SW480 (cell line): ENCODE results near the gene COPS9.

Source experiments
- DNase-seq: peaks from one replicate; pipeline ENCODE4 v3.0.0-alpha.2; 2016; ENCODE audit warnings: low spot score

COPS9 gene

DNA sequence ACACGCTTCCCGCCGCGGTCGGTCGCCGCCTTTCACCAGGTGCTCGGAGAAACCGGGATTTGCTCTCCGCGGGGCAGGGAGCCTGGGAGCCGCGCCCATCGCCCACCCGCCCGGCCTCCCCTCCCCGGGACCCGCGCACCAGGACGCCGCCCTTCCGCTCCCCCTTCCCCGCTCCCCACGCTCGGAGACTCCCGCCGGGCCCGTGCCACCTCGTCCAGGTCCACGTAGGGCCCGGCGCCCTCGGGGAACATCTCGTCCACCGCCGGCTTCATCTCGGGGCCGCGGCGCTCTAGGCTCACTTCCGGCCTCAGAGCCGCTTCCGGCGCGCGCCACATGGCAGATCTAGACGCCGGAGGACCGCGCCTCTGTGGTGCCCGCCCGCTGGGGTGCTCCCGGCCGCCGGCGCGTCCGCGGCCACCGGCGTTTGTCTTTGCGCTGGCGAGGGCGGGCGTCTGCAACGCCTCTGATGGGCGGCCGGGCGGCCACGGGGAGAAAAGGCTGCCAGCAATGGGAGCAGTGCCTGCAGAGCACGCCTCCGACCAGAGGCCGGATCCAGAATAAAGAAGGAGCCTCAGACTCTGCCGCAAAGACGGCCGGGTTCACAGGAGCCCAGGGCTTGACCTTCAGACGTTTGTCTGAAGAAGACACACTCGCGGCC is at the start of gene COPS9:
Gene COPS9, minus strand, starts transcription at position 293 of the 658 bp plus-strand sequence. Its CDS starts 21 bp downstream, at position 272.
- peak; percentile 76 for DNase-seq

DNA sequence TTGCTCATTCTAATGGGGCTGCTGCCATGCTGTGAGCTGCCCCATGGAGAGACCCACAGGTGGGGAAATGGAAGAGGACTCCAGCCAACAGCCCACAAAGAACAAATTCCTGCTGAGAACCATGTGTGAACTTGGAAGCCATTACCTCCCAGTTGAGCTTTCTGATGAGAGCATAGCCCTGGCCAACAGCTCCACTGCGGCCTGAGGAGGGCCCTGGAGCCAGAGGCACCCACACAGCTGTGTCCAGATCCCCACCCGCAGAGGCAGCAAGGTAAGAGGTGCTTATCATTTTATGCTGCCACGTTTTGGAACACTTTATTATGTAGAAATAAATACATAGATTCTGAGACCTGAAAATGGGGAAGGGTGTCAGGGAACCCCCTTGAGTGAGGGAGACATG is 48.6 kb upstream of the COPS9 start:
- DNase-seq = no peak

GRCh38 chr2:240183875-240184590 is 47.9 kb upstream of the COPS9 start:
- no peak for DNase-seq

DNA sequence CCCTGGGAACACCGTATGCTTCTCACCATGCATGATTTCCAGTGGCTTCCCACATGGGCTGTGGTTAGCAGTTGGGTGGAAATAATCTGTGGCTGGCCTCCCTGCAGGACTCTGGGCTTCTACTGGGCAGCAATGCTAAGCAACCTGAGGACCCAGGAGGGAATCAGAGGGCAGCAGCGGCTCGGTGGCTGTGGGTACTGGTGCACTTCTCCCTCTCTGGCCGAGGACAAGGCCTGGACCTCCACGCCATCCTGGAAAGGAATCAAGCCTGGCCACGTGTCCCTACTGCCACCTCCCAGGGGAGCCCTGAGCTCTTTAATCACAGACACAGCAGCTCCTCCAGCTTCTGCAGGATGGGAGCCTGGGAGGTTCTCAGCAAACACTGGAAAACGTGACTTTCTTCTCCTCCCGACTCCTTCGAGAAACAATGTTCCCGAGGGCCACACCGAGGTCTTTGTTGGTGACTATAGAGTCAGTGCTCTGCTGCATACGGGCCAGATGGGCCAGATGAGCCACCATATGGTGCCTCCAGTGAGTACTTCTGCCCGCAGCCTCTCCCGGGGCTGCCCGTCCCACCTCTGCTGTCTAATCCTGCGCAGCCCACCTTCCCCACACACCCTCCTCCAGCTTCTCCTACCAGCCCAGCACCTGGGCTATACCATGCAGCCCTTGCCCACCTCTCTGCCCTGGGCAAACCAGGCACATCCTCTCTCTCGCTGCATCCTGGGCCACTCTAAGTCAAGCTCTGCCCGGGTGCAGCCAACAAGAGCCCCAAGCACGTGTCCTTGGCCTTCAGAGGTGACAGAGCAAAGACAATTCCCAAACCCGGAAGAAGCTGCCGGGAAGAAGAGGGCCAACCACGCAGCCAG is 47.1 kb upstream of the COPS9 start:
- no peak for DNase-seq

DNA sequence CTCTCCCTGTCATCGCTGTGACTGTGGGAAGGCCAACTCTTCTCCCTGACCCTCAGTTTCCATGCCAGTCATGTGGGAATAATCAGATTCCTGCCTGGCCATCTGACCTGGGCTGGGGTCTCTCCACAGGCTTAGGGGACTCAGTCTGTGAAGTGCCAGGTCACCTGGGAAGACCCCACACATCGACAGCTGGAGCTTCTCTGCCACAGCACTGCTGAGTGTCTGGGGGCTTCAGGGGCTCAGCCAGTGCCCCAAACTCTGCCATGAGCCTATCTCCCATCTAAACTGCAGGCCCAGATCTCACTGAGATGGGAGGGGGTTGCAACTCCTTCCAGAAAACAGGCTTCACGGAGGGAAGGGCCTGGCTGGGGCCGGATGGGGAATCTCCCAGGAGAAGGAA is 46.4 kb upstream of the COPS9 start:
- DNase-seq = no peak

- DNase-seq = no peak
Observed at GRCh38 chr2:240182001-240182400, 45.9 kb upstream of the COPS9 start.

GRCh38 chr2:240179941-240180666 is 44.0 kb upstream of the COPS9 start:
- no peak for DNase-seq

GRCh38 chr2:240179186-240179815 is 43.2 kb upstream of the COPS9 start:
- no peak for DNase-seq

DNA sequence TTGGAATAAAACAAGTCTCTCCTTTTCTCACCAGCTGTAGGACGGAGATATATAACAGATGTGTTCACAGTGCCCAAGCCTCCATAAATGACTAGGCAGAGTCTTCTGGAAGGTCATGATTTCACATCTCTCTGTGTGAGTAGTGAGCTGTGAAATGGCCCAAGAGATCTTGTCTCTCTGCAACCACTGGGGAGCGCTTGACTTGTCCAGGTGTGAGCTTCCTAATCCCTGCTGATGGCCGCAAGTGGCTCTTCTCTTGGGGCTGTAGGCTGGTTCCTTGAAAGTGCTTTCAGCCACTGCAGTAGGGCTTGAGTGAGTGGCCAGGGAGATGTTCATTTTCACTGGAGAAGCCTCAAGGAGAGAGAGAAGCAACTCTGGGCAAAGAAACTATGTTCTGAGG is 42.5 kb upstream of the COPS9 start:
- DNase-seq = no peak

GRCh38 chr2:240174496-240174895 is 38.4 kb upstream of the COPS9 start:
- DNase-seq = no peak

DNA sequence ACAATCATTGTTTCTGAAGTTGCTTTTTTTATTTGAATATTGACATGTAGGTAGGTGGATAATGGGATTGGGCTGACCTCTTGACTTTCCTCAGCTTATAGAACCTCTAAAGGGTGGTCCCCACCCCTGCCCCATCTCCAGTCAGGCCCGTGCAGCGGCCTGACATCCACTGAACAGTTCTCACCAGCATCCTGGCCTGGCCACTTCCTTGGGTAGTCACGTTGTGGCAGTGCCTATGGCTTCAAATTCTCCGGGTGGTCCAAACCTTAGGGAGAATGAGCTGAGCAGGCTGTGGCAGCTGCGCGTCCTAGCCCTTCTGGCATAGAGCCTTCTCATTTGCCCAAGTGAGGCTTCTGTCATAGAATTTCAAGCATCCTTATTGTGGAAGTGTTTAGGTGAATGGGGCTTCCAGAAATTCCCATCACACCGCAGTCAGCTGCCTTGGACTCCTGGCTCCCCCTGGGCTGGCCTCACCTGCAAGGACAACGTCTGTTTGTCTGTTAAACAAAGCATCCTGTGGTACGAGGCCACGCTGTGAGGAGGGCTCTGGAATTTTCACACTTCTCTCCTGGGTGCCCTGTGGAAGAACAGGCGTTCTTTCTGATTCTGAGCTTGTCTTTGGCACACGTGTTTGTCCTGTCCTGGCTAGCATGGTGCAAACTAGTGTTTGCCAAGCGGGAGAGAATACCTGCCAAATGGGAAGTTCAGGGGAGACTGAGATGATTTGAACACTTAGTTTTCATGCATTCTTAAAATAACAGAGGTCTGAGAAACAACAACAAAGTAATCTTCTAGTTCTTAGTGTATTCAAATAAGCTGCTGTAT is 36.2 kb upstream of the COPS9 start:
- no peak for DNase-seq

DNA sequence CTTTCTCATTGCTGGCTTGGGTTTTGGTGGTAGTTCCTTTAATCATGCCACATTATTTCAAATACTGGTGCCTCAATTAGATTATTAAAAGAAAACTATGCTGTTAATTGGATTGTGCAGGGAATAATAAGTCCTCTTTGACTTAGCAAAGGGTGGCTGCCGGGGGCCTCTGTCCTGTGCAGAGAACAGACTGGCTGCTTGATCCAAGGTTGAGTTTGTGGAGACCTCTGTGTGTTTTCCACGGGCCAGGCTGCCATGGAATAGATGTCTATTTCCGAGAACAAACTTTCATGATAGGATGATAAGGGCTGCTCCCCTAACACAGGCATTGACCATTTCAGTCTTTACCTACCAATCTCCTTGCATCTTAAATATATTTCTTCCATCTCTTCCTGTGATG is 34.8 kb upstream of the COPS9 start:
- DNase-seq = no peak

DNA sequence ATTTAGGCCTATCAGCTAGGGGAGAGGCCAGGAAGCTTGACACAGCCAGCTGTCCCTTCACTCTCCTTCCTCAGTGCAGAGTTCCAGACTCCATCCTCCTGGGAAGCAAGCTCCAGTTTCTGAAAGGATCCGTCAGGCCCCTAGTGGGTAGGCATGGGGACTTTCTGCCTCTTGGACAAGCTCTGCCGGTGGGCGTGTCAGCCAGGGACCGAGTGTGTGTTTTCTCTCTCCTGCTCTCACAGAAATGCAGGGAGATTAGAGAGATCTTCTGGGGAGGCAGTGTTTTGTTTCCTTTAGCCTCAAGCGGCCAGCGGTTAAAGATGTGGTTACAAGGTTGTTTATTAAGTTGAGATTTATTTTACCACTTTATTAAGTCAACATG is 34.2 kb upstream of the COPS9 start:
- DNase-seq = no peak

- DNase-seq = no peak
Observed at GRCh38 chr2:240169486-240170353, 33.6 kb upstream of the COPS9 start.

DNA sequence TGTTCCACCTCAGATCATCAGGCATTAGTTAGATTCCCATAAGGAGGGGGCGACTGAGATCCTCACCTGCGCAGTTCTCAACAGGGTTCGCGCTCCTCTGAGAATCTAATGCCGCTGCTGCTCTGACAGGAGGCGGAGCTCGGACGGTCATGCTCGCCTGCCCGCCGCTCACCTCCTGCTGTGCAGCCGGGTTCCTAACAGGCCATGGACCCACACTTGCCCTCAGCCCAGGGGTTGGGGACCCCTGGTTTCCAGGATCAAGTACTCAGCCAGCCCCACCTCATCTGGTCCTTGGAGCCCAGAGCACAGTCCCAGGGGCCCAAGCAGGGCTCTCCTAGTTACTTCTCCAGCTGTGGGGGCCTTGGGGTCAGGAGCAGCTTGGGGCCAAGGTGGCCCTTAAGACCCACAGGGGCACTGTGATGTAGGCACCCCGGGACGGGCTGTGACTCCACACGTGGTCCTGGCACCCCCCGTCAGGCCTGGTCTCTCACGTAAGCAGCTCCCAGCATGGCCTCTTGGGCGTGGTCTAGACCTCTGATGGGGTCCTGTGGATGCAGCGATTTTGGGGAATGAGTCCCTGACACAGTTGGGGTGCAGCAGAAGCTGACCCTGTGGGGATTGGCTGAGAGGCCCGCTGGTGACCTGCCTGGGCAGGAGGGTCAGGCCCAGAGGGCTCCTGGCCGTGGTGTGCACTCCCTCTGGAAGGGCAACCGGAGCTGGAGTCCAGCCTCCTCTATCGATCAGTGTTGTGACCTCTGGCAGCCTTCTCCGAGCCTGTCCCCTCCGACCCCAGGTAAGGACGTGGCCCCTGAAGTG is 32.6 kb upstream of the COPS9 start:
- no peak for DNase-seq

DNA sequence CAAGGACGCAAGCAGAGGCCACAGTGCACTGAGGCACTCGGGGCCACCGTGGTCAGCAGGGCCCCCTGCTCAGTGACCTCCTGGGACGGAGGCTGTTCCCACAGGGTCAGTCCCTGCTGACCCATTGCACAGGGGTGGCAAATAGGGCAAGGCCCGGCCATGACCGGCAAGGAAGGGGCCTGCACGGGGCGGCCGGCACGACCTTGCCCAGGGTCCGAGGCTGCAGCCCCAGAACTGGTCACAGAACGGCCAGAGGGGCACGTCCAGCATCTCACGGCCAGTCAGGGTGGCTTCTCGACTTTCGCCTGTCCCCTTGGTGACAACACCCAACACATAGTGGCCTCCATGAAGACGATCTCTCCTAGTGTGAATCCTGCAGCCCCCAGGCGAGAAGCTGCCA is 31.9 kb upstream of the COPS9 start:
- no peak for DNase-seq

DNA sequence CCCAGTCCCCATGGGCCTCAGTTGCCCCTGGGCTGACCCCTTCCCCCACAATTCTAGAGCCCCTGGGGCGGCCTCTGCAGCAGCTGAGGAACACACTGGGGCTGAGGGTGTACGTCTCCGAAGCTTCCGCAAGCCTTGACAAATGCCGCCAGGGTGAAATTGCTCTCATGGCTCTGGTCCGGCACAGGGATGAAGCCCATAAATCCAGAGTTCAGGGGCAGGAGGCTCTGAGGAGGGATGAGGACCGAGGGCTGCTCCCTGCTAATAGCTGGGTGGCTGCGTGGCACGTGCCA is 31.4 kb upstream of the COPS9 start:
- no peak for DNase-seq

DNA sequence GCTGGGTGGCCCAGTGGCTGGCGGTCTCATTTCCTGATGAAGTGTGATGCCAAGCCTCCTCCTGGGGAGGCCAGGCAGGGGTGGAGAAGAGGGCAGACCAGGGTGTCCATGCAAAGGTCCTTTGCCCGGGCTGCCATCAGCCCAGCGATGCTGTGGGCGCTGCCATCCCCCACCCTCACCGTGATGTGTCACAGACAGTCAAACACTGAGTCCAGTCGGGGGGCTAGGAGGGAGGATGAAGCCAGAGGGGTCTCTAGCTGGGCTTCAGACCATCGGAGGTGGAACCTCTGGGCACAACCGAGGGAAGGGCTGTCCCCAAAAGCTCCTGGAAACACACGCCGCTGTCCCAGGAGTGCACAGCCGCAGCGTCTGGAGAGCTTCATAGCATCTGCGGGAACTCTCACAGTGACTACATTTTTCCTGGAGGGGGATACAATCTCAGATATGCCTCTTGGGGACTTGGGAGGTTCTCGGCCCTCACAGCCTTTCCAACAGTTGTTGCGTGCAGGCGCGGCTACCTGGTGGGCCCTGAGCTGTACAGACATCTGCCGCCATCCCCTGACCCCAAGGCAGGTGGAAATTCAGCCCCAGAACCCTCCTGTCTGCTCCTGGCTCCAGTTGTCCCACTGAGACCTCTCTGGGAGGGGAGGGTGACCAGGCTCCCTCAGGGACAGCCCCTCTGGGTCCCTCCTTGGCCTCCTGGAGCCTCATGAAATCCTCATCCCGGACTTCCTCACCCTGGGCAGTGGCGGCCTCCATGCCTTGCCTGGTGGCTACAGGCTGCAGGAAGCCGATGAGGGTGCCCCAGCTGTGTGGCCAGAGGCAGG is 30.9 kb upstream of the COPS9 start:
- no peak for DNase-seq
